ELR (cell line): ENCODE measurements around the gene GTPBP1.

Experiments used
- DNase-seq: peaks from one replicate; pipeline ENCODE4 v3.0.0-alpha.2; 2015; ENCODE audit warnings: low read depth

GTPBP1 gene

GRCh38 chr22:38704654-38705234, 1.0 kb upstream of the GTPBP1 start:
- peak; percentile 17 for DNase-seq

- DNase-seq, result peak; percentile 56
Observed at GRCh38 chr22:38706101-38706900, 557 bp downstream of the GTPBP1 start.

- DNase-seq, result peak; percentile 28
Observed at GRCh38 chr22:38706901-38707195, 1.1 kb downstream of the GTPBP1 start.

GRCh38 chr22:38707346-38707745, 1.6 kb downstream of the GTPBP1 start:
- peak; percentile 85 for DNase-seq

GRCh38 chr22:38707984-38708383, 2.2 kb downstream of the GTPBP1 start:
- DNase-seq, result no peak

GRCh38 chr22:38709306-38709705, 3.6 kb downstream of the GTPBP1 start:
- no peak for DNase-seq

- DNase-seq, result no peak
Observed at GRCh38 chr22:38710351-38710750, 4.6 kb downstream of the GTPBP1 start.

- no peak for DNase-seq
Observed at GRCh38 chr22:38710866-38711265, 5.1 kb downstream of the GTPBP1 start.

GRCh38 chr22:38712486-38713207, 6.9 kb downstream of the GTPBP1 start:
- DNase-seq, result no peak

GRCh38 chr22:38713921-38714320, 8.2 kb downstream of the GTPBP1 start:
- DNase-seq, result no peak

GRCh38 chr22:38715176-38715764, 9.5 kb downstream of the GTPBP1 start:
- DNase-seq, result no peak

- no peak for DNase-seq
Observed at GRCh38 chr22:38715852-38716251, 10.1 kb downstream of the GTPBP1 start.

- DNase-seq, result no peak
Observed at GRCh38 chr22:38716271-38716670, 10.5 kb downstream of the GTPBP1 start.

GRCh38 chr22:38716826-38717225, 11.1 kb downstream of the GTPBP1 start:
- DNase-seq, result no peak

- no peak for DNase-seq
Observed at GRCh38 chr22:38717244-38717643, 11.5 kb downstream of the GTPBP1 start.

GRCh38 chr22:38718414-38718813, 12.7 kb downstream of the GTPBP1 start:
- peak; percentile 95 for DNase-seq

GRCh38 chr22:38719196-38719595, 13.5 kb downstream of the GTPBP1 start:
- DNase-seq, result no peak

- DNase-seq, result no peak
Observed at GRCh38 chr22:38720350-38720749, 14.6 kb downstream of the GTPBP1 start.

- no peak for DNase-seq
Observed at GRCh38 chr22:38721551-38721950, 15.8 kb downstream of the GTPBP1 start.

GRCh38 chr22:38724176-38724575, 18.4 kb downstream of the GTPBP1 start:
- DNase-seq, result no peak

- DNase-seq, result peak; percentile 65
Observed at GRCh38 chr22:38724926-38725571, 19.3 kb downstream of the GTPBP1 start.

- no peak for DNase-seq
Observed at GRCh38 chr22:38725900-38726655, 20.3 kb downstream of the GTPBP1 start.
